HUES64 (cell line): ENCODE measurements around the gene ACADVL.

Experiments
- H3K27ac ChIP-seq: 2 replicates; pipeline ENCODE4 v1.7.0; 2013; ENCODE audit warnings: low read depth, low read length, inconsistent platforms
- H3K27me3 ChIP-seq: 2 replicates; pipeline ENCODE4 v1.6.1; 2013; ENCODE audit warnings: mild to moderate bottlenecking, low read length; ENCODE audit not compliant: insufficient read depth
- H3K36me3 ChIP-seq: 2 replicates; pipeline ENCODE4 v1.6.1; 2013; ENCODE audit warnings: mild to moderate bottlenecking, low read length; ENCODE audit not compliant: insufficient read depth
- H3K4me1 ChIP-seq: 2 replicates; pipeline ENCODE4 v1.6.1; 2013; ENCODE audit warnings: mild to moderate bottlenecking, low read length, moderate library complexity; ENCODE audit not compliant: insufficient read depth
- H3K4me3 ChIP-seq: 2 replicates; pipeline ENCODE4 v1.5.1; 2013; ENCODE audit warnings: mild to moderate bottlenecking, low read length, moderate library complexity
- H3K9ac ChIP-seq: 2 replicates; pipeline ENCODE4 v1.6.1; 2013; ENCODE audit warnings: mild to moderate bottlenecking, low read depth, low read length
- H3K9me3 ChIP-seq: 2 replicates; pipeline ENCODE4 v1.6.1; 2013; ENCODE audit warnings: low read depth, low read length; ENCODE audit not compliant: insufficient read depth
- WGBS: fragments of 150-250, 120-280 bp; methylation state at CpG from one replicate; pipeline ENCODE4 v1.1.7; 2013; ENCODE audit warnings: missing lambda C conversion rate; 5-methylcytosine and 5-hydroxymethylcytosine counted together

The ACADVL gene

GRCh38 chr17:7226721-7227710 lies 7.3 kb downstream of the ACADVL start:
- H3K27me3 ChIP-seq = no peaks in the 10 kb centered on the region
- no peak overlapping the region for H3K4me3 ChIP-seq
- peaks cover 85% of the 10 kb centered on the region for H3K36me3 ChIP-seq
- H3K27ac ChIP-seq = no peak overlapping the region
- no peak overlapping the region for H3K9ac ChIP-seq
- 95% methylated on average over 31 of the region's 31 CpGs for WGBS
- no peaks in the 10 kb centered on the region for H3K4me1 ChIP-seq
- no peaks in the 10 kb centered on the region for H3K9me3 ChIP-seq

- 97% methylated on average over 14 of the region's 14 CpGs for WGBS
- H3K27me3 ChIP-seq = no peaks in the 10 kb centered on the region
- no peak overlapping the region for H3K9ac ChIP-seq
- peaks cover 66% of the 10 kb centered on the region for H3K36me3 ChIP-seq
- H3K4me3 ChIP-seq = no peak overlapping the region
- no peaks in the 10 kb centered on the region for H3K4me1 ChIP-seq
- H3K27ac ChIP-seq = no peak overlapping the region
- H3K9me3 ChIP-seq = no peaks in the 10 kb centered on the region
Measured at GRCh38 chr17:7228920-7229319, 9.2 kb downstream of the ACADVL start.

GRCh38 chr17:7229504-7229903 lies 9.8 kb downstream of the ACADVL start:
- no peaks in the 10 kb centered on the region for H3K4me1 ChIP-seq
- H3K36me3 ChIP-seq = peaks cover 61% of the 10 kb centered on the region
- no peak overlapping the region for H3K4me3 ChIP-seq
- H3K27ac ChIP-seq = no peak overlapping the region
- 94% methylated on average over 19 of the region's 19 CpGs for WGBS
- H3K9ac ChIP-seq = no peak overlapping the region
- no peaks in the 10 kb centered on the region for H3K27me3 ChIP-seq
- H3K9me3 ChIP-seq = no peaks in the 10 kb centered on the region

- H3K9me3 ChIP-seq = no peaks in the 10 kb centered on the region
- H3K27me3 ChIP-seq = no peaks in the 10 kb centered on the region
- peaks cover 3% of the 10 kb centered on the region for H3K4me1 ChIP-seq
- H3K27ac ChIP-seq = no peak overlapping the region
- WGBS = 90% methylated on average over 5 of the region's 5 CpGs
- H3K4me3 ChIP-seq = peak overlapping the region; percentile 4
- no peak overlapping the region for H3K9ac ChIP-seq
- H3K36me3 ChIP-seq = peaks cover 60% of the 10 kb centered on the region
Measured at GRCh38 chr17:7232114-7232513, 12.4 kb downstream of the ACADVL start.

- H3K9ac ChIP-seq = peak overlapping the region; percentile 87
- H3K27me3 ChIP-seq = no peaks in the 10 kb centered on the region
- H3K4me1 ChIP-seq = peaks cover 7% of the 10 kb centered on the region
- 2% methylated on average over 9 of the region's 9 CpGs for WGBS
- no peaks in the 10 kb centered on the region for H3K9me3 ChIP-seq
- H3K4me3 ChIP-seq = peak overlapping the region; percentile 78
- H3K36me3 ChIP-seq = peaks cover 49% of the 10 kb centered on the region
- H3K27ac ChIP-seq = peak overlapping the region; percentile 88
Measured at GRCh38 chr17:7233701-7234082, 14.0 kb downstream of the ACADVL start.

- Histone ChIP-seq H3K4me1 (peaks cover 7% of the 10 kb centered on the region), H3K27me3 (no peaks in the 10 kb centered on the region), H3K4me3 (peak within 1 kb of the TSS; percentile 78), H3K9me3 (no peaks in the 10 kb centered on the region), H3K36me3 (peaks cover 43% of the 10 kb centered on the region), H3K9ac (peak within 1 kb of the TSS; percentile 87), H3K27ac (peak within 1 kb of the TSS; percentile 88)
- 2% methylated on average over 72 of the region's 72 CpGs for WGBS
Measured at GRCh38 chr17:7234083-7234951, 14.6 kb downstream of the ACADVL start, which contains the start of gene DVL2. TSS of gene DVL2 (minus strand) at chr17:7234517. CDS start at chr17:7234262, 255 bp downstream.

GRCh38 chr17:7235693-7236665 lies 16.2 kb downstream of the ACADVL start:
- H3K9ac ChIP-seq = no peak overlapping the region
- H3K9me3 ChIP-seq = no peaks in the 10 kb centered on the region
- no peaks in the 10 kb centered on the region for H3K27me3 ChIP-seq
- WGBS = 91% methylated on average over 22 of the region's 22 CpGs
- H3K27ac ChIP-seq = no peak overlapping the region; the same call in 1 of the 2 replicates
- H3K36me3 ChIP-seq = peaks cover 39% of the 10 kb centered on the region
- H3K4me3 ChIP-seq = no peak overlapping the region
- H3K4me1 ChIP-seq = peaks cover 14% of the 10 kb centered on the region

GRCh38 chr17:7236808-7237207 lies 17.1 kb downstream of the ACADVL start:
- Histone ChIP-seq H3K9me3 (no peaks in the 10 kb centered on the region), H3K36me3 (peaks cover 39% of the 10 kb centered on the region), H3K9ac (no peak overlapping the region), H3K27ac (peak overlapping the region; percentile 93; the same call in 1 of the 2 replicates), H3K4me3 (peak overlapping the region; percentile 80), H3K4me1 (peaks cover 20% of the 10 kb centered on the region), H3K27me3 (no peaks in the 10 kb centered on the region)
- 92% methylated on average over 6 of the region's 6 CpGs for whole genome bisulfite sequencing

GRCh38 chr17:7237266-7237760 lies 17.6 kb downstream of the ACADVL start:
- Histone ChIP-seq H3K9ac (peak overlapping the region; percentile 76), H3K9me3 (no peaks in the 10 kb centered on the region), H3K4me3 (peak overlapping the region; percentile 80), H3K4me1 (peaks cover 20% of the 10 kb centered on the region), H3K36me3 (peaks cover 39% of the 10 kb centered on the region), H3K27me3 (no peaks in the 10 kb centered on the region), H3K27ac (peak overlapping the region; percentile 93)
- WGBS = 48% methylated on average over 6 of the region's 6 CpGs

GRCh38 chr17:7237761-7238419 lies 18.2 kb downstream of the ACADVL start:
- Histone ChIP-seq H3K27me3 (no peaks in the 10 kb centered on the region), H3K4me1 (peaks cover 20% of the 10 kb centered on the region), H3K36me3 (peaks cover 39% of the 10 kb centered on the region), H3K27ac (peak overlapping the region; percentile 93), H3K9ac (peak overlapping the region; percentile 76), H3K4me3 (peak overlapping the region; percentile 80), H3K9me3 (no peaks in the 10 kb centered on the region)
- WGBS = under 1% methylated on average over 69 of the region's 73 CpGs
